Keratinocyte (primary cell): ENCODE measurements around the gene HCAR2. TPM values are rescaled to one million over a fixed set of nuclear protein-coding genes. Genes with fewer than 3 reads are reported as not detected.

Source experiments
- DNase-seq: peaks from one replicate; pipeline ENCODE4 v3.0.0-alpha.2; 2011; ENCODE audit warnings: low read depth, missing footprints, low spot score
- FAIRE-seq: peaks from 2 replicates; lab custom pipeline; 2011; peaks lifted over from hg19 to GRCh38; lab: Jason Lieb, UNC
- H2AFZ ChIP-seq: 2 replicates; pipeline ENCODE4 v1.6.0; 2012; ENCODE audit warnings: low read length, control low read depth, inconsistent platforms; ENCODE audit not compliant: control insufficient read depth
- H3K27ac ChIP-seq: 2 replicates; pipeline ENCODE4 v1.5.1; 2011; ENCODE audit warnings: low read length; ENCODE audit not compliant: control insufficient read depth, insufficient read depth
- H3K27me3 ChIP-seq: 3 replicates; pipeline ENCODE4 v1.6.0; 2011; ENCODE audit warnings: low read length; ENCODE audit not compliant: control insufficient read depth, insufficient read depth; ENCODE audit errors: extremely low read depth
- H3K36me3 ChIP-seq, 2 experiments: 2 replicates in 1 of 2; 3 replicates in 1 of 2; pipeline ENCODE4 v1.5.1; 2011; ENCODE audit warnings: low read length in 2 of 2, mild to moderate bottlenecking in 1 of 2; ENCODE audit not compliant: control insufficient read depth in 2 of 2, insufficient read depth in 2 of 2; ENCODE audit errors: extremely low read depth in 1 of 2
- H3K4me1 ChIP-seq: 3 replicates; pipeline ENCODE4 v1.5.1; 2011; ENCODE audit warnings: low read length; ENCODE audit not compliant: control insufficient read depth, insufficient read depth; ENCODE audit errors: extremely low read depth
- H3K4me2 ChIP-seq: 3 replicates; pipeline ENCODE4 v1.6.0; 2011; ENCODE audit warnings: low read depth, low read length; ENCODE audit not compliant: control insufficient read depth, insufficient read depth; ENCODE audit errors: extremely low read depth
- H3K4me3 ChIP-seq, 3 experiments: fragments of 200-600 bp in 1 of 3; sonication (generic) in 1 of 3; 2 replicates in 2 of 3; 3 replicates in 1 of 3; pipeline ENCODE4 v1.5.1; 2011 to 2016; ENCODE audit warnings: low read length in 3 of 3, mild to moderate bottlenecking in 3 of 3, control low read depth in 2 of 3, inconsistent platforms in 1 of 3, low read depth in 1 of 3, mixed read lengths in 1 of 3, mixed run types in 1 of 3, moderate library complexity in 1 of 3; ENCODE audit not compliant: control insufficient read depth in 2 of 3, insufficient read depth in 2 of 3; ENCODE audit errors: extremely low read depth in 1 of 3
- H3K79me2 ChIP-seq: 2 replicates; pipeline ENCODE4 v1.6.0; 2012; ENCODE audit warnings: low read length; ENCODE audit not compliant: control insufficient read depth, insufficient read depth
- H3K9ac ChIP-seq: 3 replicates; pipeline ENCODE4 v1.6.0; 2011; ENCODE audit warnings: low read length; ENCODE audit not compliant: control insufficient read depth, insufficient read depth; ENCODE audit errors: extremely low read depth
- H3K9me1 ChIP-seq: 3 replicates; pipeline ENCODE4 v1.6.0; 2011; ENCODE audit warnings: low read length; ENCODE audit not compliant: control insufficient read depth, insufficient read depth; ENCODE audit errors: extremely low read depth
- H3K9me3 ChIP-seq: 2 replicates; pipeline ENCODE4 v1.5.1; 2012; ENCODE audit warnings: low read depth, low read length; ENCODE audit not compliant: control insufficient read depth
- H4K20me1 ChIP-seq: 3 replicates; pipeline ENCODE4 v1.6.0; 2011; ENCODE audit warnings: low read length; ENCODE audit not compliant: control insufficient read depth, insufficient read depth; ENCODE audit errors: extremely low read depth
- EZH2 ChIP-seq: IDR thresholded peaks from one replicate; pipeline ENCODE4 v1.6.1; 2012; ENCODE audit warnings: inconsistent platforms, mild to moderate bottlenecking, low read length, moderate library complexity
- dilution Hi-C: fragments of 300-500 bp; cut with MboI; formaldehyde crosslinking; loops from one replicate; pipeline ENCODE4 v1.7.0; 2020; ENCODE audit warnings: low sequenced_read_pairs; ENCODE audit not compliant: extremely low pct_ligation_motif_present
- polyA plus RNA-seq, 5 experiments: library from polyadenylated mRNA; depleted of rRNA in 3 of 5; stranded (reverse) in 3 of 5; stranded (forward) in 1 of 5; unstranded in 1 of 5; fragments of >200 nt; gene quantifications; 1 replicate in 1 of 5; 2 replicates in 3 of 5; 3 replicates in 1 of 5; pipeline versions ENCODE4 v1.2.1 to v1.2.3, GENCODE V29; 2011 to 2012; ENCODE audit warnings: missing spikeins in 2 of 5, low read depth in 1 of 5, low replicate concordance in 1 of 5
- TF ChIP-seq, protein P1 (sequence below), 3 experiments: IDR thresholded peaks in 1 of 3; conservative IDR thresholded peaks in 1 of 3; optimal IDR thresholded peaks in 1 of 3; 2 replicates in 2 of 3; 3 replicates in 1 of 3; pipeline versions ENCODE3 to v1.5.1; 2011; ENCODE audit warnings: low read length in 3 of 3, mild to moderate bottlenecking in 3 of 3, moderate library complexity in 2 of 3, control low read depth in 1 of 3, inconsistent platforms in 1 of 3; ENCODE audit not compliant: insufficient read depth in 2 of 3; ENCODE audit errors: extremely low read depth in 1 of 3

Gene HCAR2
- polyA plus RNA-seq, 1 donor (not counting 4 experiments of a cell fraction or from before 2014, with no cell fraction given) = 18.3 TPM

DNA sequence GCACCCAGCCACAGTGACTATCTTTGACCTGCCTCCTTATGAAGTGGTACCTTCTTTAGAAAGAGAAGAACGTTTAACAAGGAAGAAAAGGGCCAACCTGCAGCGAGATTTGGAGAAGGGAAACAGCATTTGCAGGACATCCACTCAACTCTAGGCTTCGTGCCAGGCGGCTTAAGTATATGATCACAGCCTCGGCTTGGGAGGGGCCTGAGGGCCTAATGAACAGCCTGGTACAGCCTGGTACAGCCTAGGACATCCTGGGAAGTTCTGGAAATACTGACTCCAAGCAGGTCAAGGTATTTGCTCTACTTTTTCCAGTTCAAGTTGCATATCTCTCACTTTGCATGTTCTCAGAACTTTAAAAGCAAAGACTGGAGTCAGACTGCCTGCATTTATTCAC lies 16.1 kb downstream of the HCAR2 start:
- Histone ChIP-seq H4K20me1 (no peaks in the 10 kb centered on the region), H3K36me3 (no peaks in the 10 kb centered on the region), H3K4me1 (no peaks in the 10 kb centered on the region), H3K4me2 (no peak overlapping the region), H3K27ac (no peak overlapping the region), H3K9me1 (no peaks in the 10 kb centered on the region), H3K4me3 (no peak overlapping the region), H3K9ac (no peak overlapping the region), H2AFZ (no peak overlapping the region), H3K9me3 (no peaks in the 10 kb centered on the region), H3K27me3 (no peaks in the 10 kb centered on the region), H3K79me2 (no peaks in the 10 kb centered on the region)
- TF ChIP-seq EZH2 = no peak
- TF ChIP-seq, protein P1, sequence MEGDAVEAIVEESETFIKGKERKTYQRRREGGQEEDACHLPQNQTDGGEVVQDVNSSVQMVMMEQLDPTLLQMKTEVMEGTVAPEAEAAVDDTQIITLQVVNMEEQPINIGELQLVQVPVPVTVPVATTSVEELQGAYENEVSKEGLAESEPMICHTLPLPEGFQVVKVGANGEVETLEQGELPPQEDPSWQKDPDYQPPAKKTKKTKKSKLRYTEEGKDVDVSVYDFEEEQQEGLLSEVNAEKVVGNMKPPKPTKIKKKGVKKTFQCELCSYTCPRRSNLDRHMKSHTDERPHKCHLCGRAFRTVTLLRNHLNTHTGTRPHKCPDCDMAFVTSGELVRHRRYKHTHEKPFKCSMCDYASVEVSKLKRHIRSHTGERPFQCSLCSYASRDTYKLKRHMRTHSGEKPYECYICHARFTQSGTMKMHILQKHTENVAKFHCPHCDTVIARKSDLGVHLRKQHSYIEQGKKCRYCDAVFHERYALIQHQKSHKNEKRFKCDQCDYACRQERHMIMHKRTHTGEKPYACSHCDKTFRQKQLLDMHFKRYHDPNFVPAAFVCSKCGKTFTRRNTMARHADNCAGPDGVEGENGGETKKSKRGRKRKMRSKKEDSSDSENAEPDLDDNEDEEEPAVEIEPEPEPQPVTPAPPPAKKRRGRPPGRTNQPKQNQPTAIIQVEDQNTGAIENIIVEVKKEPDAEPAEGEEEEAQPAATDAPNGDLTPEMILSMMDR (optimal IDR thresholded peaks at IDR 0.05 in 1 of 3, IDR thresholded peaks at IDR 0.05 in 1 of 3, conservative IDR thresholded peaks at IDR 0.05 in 1 of 3; ENCODE audit: extremely low read depth in 1 of 3, insufficient read depth in 2 of 3, low read length in 3 of 3) = no peak
- FAIRE-seq (no peak), DNase-seq (no peak)
- dilution Hi-C loops = no loop called here

DNA sequence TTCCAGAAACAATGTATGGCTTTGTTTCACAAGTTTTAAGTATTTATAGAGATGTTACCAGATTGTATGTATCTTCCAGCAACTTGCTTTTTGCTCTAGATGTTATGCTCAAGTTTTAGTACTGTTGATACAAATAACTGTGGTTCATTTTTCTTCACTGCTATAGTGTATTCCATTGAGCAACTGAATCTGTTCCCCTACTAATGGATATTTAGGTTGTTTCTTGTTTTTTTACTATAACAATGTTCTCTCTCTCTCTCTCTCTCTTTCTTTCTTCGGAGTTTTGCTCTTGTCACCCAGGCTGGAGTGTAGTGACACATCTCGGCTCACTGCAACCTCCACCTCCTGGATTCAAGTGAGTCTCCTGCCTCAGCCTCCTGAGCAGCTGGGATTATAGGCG lies 16.6 kb downstream of the HCAR2 start:
- TF ChIP-seq EZH2 = no peak
- TF ChIP-seq, protein P1 (optimal IDR thresholded peaks at IDR 0.05 in 1 of 3, IDR thresholded peaks at IDR 0.05 in 1 of 3, conservative IDR thresholded peaks at IDR 0.05 in 1 of 3; ENCODE audit: extremely low read depth in 1 of 3, insufficient read depth in 2 of 3, low read length in 3 of 3) = no peak
- Histone ChIP-seq H3K36me3 (no peaks in the 10 kb centered on the region), H3K4me3 (no peak overlapping the region), H2AFZ (no peak overlapping the region), H3K9ac (no peak overlapping the region), H3K27ac (no peak overlapping the region), H4K20me1 (no peaks in the 10 kb centered on the region), H3K9me3 (no peaks in the 10 kb centered on the region), H3K79me2 (no peaks in the 10 kb centered on the region), H3K4me2 (no peak overlapping the region), H3K27me3 (no peaks in the 10 kb centered on the region), H3K9me1 (no peaks in the 10 kb centered on the region), H3K4me1 (no peaks in the 10 kb centered on the region)
- dilution Hi-C loops = no loop called here
- DNase-seq (no peak), FAIRE-seq (no peak)
